GM18498 (cell line): ENCODE data around the gene UBE2D2.

ENCODE experiments used
- ATAC-seq: cut with Tn5 transposase; IDR thresholded peaks from one replicate; pipeline ENCODE4 v1.9.1; 2021; ENCODE audit warnings: mild to moderate bottlenecking, moderate library complexity; ENCODE audit not compliant: unreplicated experiment

The UBE2D2 gene

DNA sequence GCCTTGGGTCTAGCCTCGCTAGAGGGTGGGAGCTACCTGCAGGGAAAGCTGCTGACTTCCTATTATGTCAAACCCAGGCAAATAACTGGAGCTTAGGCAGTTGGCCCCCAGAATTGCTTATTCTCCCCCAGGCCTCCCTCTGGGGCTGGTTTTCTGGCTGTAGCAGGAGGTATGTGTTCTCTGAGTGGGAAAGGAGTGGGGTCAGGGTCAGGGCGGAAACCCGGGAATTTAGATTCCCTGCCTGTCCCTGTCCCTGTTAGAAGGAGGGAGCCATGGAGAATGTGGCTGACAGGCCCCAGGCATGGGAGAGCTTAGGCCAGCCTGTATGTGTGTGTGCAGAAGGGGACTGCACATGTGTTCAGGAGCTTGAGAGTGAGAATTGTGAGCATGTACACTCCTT lies 73.4 kb downstream of the UBE2D2 start:
- ATAC-seq, result no peak

DNA sequence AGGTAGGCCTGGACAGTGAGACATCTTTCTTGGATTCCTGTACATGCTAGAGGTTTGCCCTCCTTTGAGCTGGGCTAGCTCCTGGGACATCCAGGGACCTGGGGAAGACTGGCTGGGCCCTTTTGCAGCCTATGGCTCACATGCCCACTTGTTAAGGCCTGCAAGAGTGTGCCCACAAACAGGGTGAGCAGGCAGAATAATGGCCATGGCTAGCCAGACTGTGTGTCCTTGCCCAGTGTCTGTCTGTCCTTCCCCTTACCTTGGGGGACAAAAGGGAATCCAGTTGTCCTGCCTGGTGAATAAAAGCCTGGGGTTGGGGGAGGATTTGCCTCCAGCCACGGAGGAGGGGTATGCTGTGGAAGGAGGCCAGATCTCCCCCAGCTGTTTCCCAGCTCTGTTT lies 74.1 kb downstream of the UBE2D2 start:
- no peak for ATAC-seq

DNA sequence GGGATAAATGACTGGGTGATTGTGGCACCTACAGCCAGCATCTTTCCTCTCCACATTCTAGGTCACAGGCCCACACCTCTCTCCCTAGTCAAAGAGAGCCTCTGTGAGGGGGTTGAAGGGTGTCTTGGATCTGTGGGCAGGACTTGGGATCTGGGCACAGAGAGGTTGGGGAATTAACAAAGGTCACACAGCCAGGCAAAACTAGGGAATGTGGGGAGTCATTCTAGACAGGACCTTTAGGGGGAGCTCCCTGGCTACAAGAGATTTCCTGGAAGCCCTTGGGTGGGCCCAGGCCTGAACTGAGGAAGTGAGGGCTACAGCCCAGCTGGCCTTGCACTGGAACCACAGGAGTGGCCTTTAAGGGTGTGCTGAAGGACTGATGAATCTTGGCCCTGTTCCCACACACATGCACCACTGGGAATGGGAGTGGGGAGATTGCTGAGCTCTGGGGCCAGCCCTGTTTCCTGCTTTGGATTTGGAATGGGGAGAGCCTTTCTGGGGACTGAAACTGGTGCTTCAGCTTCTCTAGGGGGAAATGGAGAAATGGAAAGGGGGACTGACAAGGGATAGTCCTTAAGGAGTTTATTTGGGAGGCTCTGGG lies 74.6 kb downstream of the UBE2D2 start:
- no peak for ATAC-seq

DNA sequence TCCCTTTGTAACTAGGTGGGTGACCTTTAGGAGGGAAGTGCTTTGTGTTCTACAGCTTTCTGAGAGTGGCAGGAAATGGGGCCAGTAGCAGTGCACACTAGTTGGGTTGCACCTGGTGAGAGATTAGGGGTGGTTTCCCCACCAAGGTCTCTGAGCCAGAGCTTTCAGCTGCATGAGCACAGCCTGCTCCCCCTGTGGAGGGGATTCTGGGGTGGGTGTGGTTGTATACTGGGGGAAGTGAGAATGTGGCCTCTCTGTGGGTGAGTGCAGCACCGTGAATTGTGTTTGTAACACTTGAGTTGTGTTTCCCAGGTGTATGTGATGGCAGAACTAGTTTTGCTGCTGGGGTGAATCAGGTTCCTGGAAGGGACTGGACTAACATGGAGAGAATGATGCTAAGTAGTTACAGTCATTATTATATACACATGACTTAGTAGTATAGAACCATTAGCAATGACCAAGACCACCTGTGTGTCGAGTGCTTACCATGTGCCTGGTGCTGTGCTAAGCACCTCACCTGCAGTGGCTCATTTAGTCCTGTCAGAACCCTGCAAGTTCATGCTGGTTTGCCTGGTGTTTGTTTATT lies 75.2 kb downstream of the UBE2D2 start:
- peak; percentile 79 for ATAC-seq

DNA sequence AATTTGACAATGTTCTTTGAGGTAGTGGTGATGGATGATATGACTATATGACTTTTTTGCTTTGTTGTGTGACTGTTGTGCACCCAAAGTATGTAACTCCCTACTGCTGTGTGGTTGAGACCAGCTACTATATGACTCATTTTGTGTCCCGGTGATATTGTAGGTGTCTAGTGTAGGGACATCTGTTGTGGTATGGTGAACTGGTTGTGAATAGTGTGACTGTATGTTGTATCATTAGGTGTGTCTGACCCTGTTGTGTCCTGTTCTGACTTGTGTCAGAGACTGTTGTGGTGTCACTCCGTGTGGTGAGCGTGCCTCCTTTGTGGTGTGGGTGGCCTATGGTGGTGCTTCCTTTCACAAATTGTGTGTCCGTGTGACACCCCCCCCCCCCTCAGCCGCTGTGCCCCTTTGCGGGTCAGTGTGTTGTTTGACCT lies 75.9 kb downstream of the UBE2D2 start:
- ATAC-seq, result no peak

DNA sequence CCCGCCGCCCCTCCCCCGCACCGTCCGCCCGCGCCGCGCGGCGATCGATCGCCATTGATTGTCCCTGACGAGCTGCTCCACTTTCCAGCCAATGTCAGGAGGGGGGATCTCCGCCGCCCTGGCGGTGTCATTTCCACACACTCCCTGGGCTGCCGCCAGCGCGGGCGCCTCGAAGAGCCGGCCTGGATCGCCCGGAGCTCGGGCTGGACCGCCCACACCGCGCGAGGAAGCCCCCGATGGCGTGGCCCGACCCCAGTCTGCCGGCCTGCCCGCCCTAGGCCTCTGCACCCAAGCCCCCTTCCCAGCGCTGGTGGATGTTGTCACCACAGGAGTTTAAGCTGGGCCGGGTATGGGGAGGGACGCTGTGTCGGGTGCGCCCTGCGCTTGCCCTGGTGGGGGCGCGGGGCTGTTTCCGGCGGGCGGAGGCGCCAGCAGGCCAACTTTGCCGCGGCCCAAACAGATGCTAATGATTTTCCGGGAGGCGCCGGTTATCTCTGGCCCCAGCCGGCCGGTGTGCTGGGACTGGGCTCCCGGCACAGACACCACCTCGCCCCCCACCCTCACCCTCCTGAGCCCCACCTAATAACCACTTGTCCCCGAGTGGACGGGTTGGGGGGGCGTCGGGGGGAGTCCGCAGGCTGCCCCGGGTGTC lies 76.4 kb downstream of the UBE2D2 start:
- ATAC-seq, result peak; percentile 28

DNA sequence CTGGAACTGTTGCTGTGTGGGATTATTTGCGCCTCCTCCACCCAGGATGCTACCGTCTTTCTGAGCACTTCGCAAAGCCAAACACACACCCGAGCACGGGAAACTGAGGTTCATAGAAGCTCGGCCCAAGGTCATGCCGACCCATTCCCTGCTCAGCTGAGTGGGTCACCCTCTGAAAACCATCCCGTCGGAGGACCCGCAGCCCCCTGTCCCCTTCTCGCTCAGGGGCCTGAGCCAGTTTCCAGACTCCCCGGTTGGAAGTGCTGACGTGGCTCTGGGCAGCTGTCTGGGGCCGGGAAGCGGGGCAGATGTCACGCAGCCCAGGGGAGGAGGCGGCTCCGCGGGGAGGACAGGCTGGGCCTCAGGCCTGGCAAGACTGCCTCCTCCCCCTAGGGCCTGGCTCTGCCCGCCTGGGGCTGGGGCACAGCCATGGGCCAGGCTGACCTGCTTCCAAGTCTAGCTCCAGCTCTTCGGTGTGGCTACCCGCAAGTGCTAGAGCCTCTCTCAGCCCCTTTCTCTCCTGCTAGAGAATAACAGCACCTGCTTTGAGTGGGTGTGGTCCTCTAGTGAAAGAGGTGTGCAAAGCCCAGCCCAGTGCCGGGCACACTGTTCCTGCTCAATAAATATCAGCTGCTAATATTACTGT lies 77.1 kb downstream of the UBE2D2 start:
- peak; percentile 24 for ATAC-seq

DNA sequence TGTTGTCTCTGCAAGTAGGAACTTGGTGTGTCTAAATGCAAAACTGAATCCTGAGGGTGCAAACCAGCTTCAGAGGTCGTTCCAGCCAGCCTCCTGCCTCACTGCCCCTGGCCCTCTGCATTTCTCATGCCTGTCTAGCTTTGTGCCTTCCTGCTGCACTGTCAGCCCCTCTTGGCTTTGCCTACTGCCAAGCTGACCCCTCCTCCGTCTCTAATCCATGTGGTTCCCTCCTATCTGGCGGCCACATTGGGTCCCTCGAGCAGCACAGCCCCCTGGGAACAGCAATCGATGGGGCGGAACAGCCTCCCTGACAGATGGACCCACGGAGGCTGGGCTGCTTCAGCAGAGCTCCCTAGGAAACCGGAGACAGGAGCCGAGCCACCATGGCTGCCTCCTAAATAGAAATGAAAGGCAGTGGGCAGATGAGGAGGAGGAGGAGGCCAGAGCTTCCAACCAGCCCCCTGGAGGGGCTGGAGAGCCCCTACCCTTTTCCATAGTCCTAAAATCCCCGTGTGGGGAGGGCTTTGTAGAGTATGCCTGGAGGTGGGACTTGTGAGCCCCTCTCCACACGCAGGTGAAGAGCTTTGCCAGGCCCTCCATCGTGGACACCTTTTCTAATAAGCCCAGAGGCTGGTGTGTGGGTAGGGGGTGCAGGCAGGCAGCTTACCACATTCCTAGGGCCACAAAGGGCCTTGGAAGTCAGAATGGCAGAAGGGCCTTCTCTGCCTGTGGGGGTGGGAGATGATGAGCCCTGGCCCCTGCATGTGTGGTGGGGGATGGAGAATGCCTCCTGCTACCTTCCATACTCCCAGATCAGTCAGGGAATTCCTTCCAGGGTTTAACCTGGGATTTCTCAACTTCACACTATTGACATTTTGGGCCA lies 77.8 kb downstream of the UBE2D2 start:
- ATAC-seq, result no peak

DNA sequence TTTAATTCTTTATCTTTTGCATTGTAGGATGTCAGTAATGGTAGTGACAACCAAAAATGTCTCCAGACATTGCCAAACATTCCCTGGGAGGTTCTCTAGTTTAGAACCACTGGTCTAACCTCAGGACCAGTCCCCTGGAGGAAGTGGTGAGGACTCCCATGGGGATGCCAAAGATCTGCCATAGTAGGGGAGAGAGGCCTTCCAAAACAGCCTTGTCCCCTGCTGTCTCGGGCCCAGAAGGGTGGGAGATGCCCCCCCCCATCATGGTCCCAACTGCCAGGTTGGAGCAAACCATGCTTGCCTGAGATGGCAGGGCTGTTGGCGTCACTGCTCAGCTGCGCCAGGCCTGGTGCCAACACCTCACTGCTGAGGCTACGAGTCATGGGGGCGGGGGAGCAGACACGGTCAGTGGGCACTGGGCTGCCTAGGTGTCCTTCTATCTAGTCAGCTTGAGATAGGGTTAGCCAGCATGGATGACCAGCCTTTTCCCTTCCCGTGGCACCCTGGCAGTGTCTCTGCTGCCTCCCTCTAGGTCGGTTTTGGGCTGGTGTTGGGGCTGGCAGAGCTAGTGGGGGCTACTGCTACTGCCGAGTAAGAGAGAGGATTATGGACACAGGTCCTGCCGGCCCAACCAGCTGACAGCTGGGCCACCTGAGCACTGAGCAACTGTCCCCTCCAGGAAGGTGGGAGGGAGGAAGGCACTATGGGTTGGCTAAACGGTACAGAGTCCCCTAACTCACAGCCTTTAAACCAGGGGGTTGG lies 78.7 kb downstream of the UBE2D2 start:
- no peak for ATAC-seq

DNA sequence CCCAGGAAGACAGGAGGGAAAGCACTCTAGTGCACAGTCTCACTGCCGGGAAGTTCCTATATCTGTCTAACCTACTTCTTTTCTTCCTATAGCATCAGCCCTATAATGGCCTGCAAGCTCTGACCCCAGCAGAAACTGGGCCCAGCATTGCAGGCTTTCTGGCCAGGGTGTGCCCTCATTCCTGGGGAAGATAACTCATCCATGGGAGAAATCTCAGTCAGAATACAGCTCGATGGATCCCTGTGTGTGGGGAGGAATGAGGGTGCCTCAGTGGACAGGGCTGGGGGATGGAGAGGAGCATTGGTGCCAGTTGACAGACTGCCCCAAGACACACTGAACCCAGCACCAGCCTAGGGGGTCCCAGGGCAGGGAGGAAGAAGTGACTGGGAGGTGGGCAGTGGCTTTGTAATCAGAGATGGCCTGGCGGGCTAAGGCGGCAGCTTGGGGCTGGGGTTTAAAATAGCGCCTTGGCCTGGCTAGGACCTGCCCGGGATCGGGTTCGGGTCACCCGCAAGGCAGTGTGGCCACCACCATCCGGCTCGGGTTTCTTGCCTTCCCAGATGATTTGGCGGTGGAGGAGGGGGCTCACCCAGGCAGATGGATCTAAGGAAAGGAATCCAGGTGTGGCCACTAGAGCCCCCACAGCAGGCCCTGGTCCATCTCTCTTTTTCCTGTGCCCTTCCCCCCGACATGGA lies 79.4 kb downstream of the UBE2D2 start:
- ATAC-seq, result no peak

DNA sequence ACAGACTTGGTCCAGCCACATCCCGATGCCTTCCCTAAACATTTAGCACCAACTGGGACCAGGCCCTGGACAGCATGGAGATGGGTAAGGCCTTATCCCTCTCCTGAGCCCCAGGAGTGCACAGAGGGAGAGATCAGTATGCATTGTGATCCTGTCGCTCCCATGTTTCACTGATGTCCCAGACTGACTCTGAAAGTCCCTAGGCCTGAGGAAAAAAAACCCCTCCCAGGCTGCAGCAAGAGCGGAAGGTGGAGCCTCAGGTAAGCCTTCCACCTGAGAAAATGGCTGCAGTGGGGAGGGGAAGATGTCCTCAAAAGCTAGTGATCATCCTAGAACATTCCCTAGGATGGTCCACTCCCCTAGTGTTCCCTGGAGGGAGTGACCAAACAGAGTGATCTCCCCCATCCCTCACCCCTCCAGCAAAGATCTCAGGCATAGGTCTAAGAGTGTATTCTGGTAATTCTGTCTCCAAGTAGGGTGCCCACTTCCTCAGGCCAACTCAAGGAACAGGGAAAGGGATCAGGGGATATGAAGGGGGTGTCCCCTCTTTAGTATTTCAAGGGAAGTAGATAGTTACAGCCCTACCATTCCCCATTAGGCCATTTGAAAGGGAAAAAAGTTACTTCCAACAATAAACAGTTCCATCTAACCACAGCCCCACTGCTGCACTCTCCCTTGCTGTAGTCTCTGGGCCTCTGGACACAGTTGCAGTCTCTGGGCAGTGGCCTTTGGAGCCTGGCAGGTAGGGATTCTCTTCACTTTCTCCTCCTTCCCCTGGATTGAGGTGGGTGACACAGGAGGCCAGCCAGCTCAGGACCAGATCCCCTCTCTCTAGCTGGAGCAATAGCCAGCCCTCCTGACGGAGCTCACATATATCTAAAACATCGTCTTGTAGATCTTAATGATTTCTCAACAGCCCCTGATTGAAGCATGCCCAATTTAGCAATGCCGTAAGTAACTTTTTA lies 80.3 kb downstream of the UBE2D2 start:
- no peak for ATAC-seq

DNA sequence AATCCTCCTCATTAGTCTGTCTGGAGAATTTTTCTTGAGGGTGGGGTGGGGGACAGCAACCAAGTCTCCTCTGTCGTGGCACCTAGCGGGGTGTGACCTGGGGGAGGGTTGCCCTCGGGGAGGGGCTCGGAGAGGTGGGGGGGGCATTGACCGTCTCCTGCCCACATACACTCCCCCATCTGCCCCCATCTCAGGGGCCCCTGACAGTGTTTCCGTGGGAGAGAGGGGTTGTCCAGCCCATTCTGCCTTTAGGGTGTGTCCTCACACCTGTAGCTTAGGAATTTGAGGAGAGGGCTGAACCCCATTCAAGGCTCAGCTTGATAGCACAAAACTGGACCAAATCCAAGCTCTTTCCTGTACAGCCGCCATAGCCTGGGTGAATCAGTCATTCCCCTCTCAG lies 81.1 kb downstream of the UBE2D2 start:
- ATAC-seq, result no peak

DNA sequence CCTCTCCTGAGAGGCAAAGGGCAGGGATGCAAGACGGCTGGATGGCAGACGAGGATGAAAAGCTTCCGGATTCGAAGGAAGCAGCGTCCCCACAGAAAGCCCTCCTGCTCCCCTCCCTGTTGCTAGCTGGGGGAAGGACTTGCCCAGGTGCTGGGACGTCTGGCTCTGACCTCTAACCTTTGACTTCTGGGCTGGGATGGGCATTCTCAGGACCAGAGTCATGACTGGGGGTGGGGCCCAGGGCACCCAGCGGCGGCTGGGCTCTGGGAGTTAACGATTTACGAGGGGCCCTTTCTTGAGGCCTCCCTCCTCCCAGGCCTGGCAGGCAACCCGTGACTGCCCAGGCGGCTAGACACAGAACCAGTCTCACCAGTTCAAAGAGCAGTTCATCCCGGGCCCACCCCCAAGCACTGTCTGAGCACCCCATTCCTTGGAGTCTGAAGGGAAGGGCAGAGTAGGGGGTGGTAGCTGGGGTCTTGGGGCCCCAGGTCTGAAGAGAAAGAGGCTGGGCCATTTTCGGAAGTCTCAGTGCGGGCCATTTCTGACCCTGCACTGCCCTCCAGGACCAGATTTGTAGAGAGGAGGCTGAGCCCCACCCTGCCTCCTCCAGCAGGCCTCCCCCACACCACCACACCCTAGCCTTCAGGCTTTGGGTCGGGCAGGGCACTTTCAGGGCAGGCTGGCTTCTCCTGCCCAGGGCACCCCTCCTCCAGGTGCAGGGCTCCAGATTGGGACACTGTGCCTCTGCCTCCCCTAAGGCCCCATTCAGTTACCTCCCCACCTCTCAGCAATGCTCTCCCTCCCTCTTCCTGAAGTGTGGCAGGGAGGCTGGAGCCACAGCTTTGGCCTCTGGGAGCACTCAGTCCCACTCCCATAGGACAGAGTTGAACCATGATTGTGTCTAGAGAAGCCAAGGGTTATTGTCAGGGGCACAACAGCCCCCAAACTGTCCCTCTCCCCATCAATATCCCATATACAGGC lies 82.0 kb downstream of the UBE2D2 start:
- no peak for ATAC-seq

DNA sequence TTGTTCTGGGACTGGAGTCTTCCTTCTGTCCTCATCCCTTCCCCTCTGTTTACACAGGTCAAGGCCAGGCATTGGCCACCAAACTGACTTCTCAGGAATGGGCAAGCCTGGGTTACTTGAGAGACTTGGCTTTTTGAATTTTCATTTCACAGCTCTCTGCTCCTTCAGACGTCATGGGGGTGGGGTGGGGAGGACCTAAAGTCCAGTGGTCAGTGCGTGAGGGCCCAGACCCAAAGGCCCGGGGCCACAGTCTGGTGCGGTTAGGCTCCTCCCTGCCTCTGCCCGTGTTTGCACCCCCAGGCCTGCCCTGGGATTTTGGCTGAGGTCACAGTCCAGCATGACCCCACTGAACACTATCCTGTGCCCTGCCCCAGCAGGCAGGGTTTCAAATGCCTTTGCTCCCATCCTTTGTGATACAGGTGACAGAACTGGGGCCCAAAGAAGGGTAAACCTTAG lies 82.9 kb downstream of the UBE2D2 start:
- ATAC-seq, result no peak

DNA sequence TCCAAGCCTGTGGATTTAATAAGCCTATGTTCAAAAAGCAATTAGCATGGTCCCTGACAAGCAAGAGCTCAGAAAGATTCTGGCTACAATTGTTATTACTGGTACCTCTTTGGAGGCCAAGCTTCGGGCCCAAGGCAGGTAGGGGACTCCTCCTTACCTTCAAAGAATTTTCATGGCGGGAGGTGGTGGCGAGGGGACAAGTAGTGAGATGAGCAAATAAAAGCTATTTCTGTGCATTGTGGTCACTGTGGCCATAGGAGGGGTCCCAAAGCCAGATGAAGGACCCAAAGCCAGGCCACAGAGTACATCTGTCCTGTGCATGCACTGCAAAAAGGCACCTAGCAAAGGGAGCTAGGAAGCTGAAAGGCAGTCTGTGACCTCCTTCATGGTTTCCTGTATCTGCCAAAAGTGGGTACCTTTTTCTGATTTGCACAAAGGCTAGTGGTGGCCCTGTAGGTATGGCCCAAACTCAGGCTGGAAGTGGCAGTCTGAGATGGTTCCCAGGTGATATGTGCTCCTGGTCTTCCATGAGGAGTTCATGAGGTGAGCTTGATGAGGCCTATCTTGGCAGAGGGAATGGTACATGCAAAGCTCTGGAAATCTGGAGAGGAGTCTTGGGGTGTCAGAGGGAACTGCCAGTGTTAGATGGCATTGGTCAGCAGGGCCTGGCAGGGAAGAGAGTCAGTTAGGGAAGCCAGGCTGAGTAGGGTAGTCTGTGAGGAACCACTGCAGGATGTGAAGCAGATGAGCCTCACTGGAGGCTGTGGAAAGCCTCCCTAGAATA lies 83.7 kb downstream of the UBE2D2 start:
- ATAC-seq, result no peak

DNA sequence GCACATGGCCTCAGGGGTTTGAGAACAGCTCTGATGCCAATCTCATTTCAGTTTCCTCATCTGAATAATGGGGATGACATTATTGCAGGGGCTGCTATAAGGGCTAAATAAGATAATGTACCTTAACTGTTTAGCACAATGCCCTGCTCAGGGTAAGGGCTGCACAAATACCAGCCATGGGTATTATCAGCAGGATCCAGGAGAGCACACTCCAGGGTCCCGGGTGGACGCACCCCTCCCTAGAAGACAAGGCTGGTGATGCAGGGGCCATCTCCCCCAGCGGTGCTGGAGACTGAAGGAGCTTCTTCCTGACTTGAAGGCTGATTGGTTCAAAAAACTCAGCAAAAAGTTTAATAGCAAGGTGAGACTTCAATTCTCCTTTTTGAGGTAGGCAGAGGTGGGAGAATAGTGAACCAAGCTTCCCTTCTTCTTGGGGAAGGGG lies 84.3 kb downstream of the UBE2D2 start:
- ATAC-seq, result no peak
